GM19238 (cell line): Measurements from ENCODE around the gene TRIM40.
"Not testable (repeated sequence)": the region's sequence is repeated elsewhere in the genome, so short reads cannot be mapped to it uniquely, and the experiment has no call there.

Experiments used
- DNase-seq: peaks from one replicate; pipeline ENCODE4 v3.0.0; 2011; ENCODE audit warnings: low spot score; ENCODE audit not compliant: insufficient read length

TRIM40 gene

GRCh38 chr6:30113003-30113759 is 22.8 kb upstream of the TRIM40 start, which contains the start of gene TRIM31:
Gene TRIM31, minus strand, starts transcription at chr6:30113090. Its CDS starts 285 bp downstream, at chr6:30112805.
- DNase-seq = no peak

- DNase-seq = no peak
Measured at GRCh38 chr6:30113841-30114240, 22.1 kb upstream of the TRIM40 start.

GRCh38 chr6:30116724-30117123 is 19.2 kb upstream of the TRIM40 start:
- no peak for DNase-seq

- DNase-seq = not testable (repeated sequence)
Measured at GRCh38 chr6:30118691-30119090, 17.2 kb upstream of the TRIM40 start.

DNA sequence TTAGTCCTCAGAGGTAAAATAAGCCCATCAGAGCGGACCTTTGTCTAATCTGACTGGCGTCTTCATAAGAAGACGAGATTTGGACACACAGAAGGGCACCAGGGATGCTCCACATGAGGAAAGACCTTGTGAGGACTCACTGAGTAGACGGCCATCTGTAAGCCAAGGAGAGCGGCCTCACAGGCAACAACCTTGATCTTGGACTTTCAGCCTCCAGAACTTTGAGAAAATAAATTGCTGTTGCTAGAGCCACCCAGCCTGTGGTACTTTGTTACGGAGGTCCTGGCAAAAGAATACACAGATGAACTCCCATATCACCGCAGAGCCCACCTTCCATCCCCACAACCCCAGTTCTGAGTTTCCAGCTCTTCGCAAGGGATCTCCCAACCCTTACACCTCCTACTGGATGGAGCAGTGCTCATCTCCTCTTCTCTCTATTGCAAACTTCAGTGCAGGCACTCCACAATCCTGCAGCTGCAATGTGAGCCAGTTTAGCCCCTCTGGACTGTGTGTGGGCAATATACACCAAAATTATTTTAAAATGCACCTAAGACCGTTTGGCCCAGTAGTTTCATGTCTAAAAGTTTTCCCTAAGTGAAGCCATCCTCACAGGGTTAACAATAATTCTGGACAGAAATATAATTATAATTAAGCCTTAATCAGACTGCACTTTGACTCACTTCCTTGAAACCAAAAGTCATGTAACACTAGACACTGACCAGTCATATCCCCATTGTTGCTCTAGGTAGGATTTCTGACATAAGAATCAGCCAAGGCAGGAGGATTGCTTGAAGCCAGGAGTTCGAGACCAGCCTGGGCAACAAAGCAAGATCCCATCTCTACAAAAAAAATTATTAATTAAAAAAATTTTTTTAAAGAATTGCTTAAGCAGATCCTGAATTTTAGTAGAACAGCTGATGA is 14.2 kb upstream of the TRIM40 start:
- DNase-seq = no peak

DNA sequence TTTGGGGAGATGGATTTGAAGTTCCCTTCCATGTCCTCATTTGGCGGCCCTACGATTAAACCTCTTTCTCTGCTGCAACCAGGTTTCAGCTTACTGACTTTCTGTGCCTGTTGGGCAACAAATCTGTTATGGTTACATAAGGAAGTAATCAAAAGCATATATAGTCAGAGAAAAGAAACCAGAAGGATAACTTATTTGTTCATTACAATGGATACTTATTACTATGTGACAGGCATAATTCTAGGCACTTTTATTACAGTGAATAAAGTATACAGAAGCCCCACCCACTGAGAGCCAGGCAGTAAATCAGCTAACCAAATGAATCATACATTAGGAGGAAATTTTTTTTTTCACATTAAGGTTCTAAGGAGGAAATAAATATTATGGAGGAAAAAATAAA is 13.4 kb upstream of the TRIM40 start:
- DNase-seq = no peak

DNA sequence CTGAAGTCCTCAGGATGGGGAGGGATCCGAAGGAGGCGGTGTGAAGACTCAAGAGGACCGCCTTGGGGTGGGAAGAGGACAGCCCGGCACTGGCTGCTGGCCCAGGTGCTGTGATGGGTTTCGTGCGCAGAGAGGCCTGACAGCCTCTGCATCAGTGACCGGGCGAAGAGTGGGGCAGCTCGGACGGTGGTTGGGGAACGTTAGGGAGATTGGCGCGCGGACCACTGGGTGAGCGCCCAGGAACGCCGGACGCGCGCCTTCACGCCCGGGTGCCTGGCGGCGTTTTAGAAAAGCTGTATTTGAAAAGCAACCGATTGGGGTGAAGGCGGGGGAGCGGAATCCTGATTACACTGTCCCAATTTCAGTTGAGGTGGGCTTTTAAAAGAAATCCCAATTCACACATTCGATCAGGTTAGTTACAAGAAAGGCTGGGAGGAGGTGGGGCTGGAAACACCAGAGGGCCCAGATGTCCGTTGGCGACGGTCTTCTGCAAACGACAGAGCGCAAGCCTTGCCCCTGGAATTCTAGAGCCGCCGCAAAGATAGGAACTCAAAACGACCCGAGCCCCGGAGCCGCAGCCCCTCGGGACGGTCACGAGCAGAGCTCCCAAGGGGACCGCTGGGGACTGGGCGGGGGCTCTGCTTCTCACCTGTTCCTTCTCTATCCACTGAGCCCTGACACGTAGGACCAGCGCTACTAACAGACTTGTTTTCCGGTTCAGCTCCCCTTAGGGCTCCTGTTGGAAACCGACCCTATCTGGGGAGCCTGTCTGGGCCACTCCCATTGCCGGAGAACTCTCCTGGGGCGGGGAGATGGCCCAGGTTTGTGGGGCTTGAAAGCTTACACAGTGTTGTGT is 8.5 kb upstream of the TRIM40 start:
- DNase-seq = no peak

- no peak for DNase-seq
Measured at GRCh38 chr6:30129265-30130178, 6.4 kb upstream of the TRIM40 start.

GRCh38 chr6:30130179-30130679 is 5.7 kb upstream of the TRIM40 start:
- no peak for DNase-seq

DNA sequence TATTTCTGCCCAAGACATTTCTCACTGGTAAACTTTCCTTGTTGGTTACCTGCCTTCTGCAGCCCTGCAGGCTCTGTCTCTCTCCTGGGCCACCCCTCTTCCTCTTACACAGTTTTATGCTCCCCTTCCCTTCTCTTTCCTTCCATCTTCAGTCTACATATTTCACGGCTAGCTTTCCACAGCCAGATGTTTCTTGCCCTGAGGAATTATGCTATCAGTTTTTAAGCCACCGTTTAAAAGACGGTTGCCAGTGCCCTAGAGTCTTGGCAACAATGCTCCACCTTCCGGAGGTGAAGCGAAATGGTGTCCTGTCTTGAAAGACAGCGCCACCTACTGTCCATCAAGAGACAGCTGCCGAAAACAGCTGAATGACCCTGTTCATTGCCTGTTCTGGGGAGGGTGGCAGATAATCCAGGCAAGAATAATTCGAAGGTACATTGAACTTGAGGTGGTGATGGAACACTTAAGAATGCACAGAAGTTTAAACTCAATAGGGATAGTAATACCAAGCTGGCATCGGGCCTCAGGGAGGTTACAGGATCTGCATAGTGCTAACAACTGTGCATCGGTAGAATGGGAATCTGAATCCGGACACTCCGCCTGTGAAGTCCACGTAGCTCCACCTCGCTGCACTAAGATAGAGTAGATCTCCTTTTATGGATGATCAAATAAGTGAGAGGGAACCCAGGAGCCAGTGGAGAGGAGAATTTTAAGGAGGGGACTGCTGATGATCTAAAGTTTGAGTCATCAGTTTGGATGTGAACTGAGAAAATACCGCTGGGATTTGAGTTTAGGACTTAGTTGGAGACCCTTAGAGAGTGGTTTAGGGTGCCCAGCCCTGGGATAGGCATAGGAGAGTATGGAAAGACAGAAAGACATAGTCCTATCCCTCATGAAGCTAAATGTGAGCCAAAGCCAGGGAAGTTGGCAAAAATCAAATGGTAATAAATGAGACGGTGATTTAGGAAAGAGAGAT is 4.8 kb upstream of the TRIM40 start:
- peak; percentile 77 for DNase-seq

DNA sequence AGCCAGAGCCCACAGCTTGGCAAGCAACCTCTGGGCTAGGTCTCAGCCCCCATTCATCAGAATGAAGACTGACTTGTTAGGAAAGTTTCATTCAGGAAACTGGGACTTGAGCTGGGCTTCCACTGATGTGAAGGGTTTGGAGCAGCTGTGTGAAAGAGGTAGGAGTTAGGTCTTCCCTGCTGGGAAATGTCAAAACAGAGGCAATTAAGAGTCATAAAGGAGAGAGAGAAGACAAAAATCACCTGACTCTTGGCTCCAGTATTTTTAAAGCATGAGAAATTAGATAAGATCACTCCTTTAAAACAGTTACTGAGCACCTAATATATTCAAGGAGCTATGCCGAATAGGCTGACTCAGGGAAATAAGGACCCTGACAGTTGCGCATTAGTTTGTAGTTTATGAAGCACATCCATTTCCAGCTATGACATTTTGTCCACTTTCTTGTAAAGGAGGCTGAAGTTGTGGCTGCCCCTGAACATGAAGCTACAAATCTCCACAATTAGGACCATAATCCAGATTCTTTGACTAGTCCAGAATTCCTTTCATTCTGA is 3.9 kb upstream of the TRIM40 start:
- DNase-seq = no peak

DNA sequence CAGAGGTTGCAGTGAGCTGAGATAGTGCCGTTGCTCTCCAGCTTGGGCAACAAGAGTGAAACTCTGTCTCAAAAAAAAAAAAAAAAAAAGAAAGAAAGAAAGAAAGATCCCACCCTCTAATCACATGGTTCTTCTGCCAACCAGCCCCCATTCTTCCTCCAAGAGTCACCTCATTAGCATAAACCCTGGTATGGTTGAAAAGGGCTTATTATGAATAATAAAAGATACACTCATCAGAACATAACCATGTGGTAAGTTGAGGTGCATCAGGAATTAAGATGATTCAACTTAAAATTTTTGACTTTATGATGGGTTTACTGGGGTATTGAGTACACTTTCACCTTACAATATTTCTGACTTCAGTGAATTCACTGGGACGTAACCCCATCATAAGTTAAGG is 793 bp upstream of the TRIM40 start:
- no peak for DNase-seq

- no peak for DNase-seq
Measured at GRCh38 chr6:30136570-30137286, 788 bp downstream of the TRIM40 start.

- DNase-seq = not testable (repeated sequence)
Measured at GRCh38 chr6:30140240-30140639, 4.3 kb downstream of the TRIM40 start.

DNA sequence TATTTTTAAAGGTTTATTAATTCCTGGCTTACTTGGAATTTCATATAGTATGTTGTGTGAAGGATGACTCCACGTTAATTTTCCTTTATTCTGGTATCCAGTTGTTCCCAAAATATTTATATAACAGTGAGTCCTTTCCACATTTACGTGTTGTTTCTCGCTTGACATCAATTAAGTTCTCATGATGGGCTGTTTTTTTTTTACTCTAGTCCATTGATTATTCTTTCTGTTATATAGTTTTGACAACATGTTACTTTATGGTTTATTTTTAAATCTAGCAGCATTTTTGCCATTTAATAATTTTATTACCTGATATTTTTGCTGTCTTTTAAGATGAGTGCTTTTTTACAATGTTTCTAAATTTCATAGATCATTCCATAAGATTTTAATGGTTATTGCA is 6.7 kb downstream of the TRIM40 start:
- DNase-seq = no peak

GRCh38 chr6:30143780-30144179 is 7.8 kb downstream of the TRIM40 start:
- no peak for DNase-seq

DNA sequence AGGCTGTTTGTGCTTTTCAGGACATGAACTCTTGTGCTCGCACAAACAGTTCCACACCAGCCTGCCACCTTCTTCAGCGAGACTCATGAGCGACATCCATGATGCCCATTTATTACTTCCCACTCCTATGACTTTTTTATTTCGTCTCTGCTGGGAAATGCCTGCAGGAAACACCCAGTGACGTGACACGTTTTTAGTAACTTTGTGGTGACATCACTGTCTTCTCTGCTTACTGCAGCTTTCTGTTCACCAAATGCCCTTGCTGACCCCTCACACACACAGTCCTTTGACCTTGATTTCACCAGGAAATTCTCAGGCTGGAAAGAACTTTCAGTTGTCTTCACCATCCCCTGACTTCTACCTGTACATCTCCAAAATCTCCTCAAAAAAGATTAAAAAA is 8.9 kb downstream of the TRIM40 start:
- DNase-seq = no peak

GRCh38 chr6:30145818-30146217 is 9.9 kb downstream of the TRIM40 start:
- DNase-seq = no peak
